ENCODE data around the gene PBX4.

GRCh38 chr19:19635313-19635702 lies 16.8 kb upstream of the PBX4 start:
- TF ChIP-seq POLR2A (IDR thresholded peaks at IDR 0.05; ENCODE audit: extremely low read depth, insufficient read length), result no peak
- no peak for TF ChIP-seq CTCF (IDR thresholded peaks at IDR 0.05; ENCODE audit: low read depth, low read length)
- TF ChIP-seq MYC (IDR thresholded peaks at IDR 0.05; ENCODE audit: low read depth, low read length), result no peak
- no peak for TF ChIP-seq MAX (IDR thresholded peaks at IDR 0.05; ENCODE audit: low read depth, low read length)

Measured in NB4 (cell line).